ENCODE measurements around the gene TM9SF2. TPM values are rescaled to one million over a fixed set of nuclear protein-coding genes. Genes with fewer than 3 reads are reported as not detected.

TM9SF2 gene
- total RNA-seq, 2 experiments from 2014 or later: 48.0 to 48.1 TPM

- ChIA-PET CTCF (interaction anchor here (0.5 to 2.9 kb wide), 11 partner anchors 9 to 311 kb away, joined by 3 to 16 read pairs (median 4); no protein-coding TSS in a partner anchor), POLR2A (interaction anchor here (0.6 to 1.0 kb wide), 2 partner anchors 27 to 78 kb away, joined by 3 read pairs; no protein-coding TSS in a partner anchor)
- Mint-ChIP-seq H3K4me1 (ENCODE audit: low read depth) (peaks cover 44% of the 10 kb centered on the region), H3K36me3 (ENCODE audit: low read depth) (peaks cover 2% of the 10 kb centered on the region), H3K9me3 (no peaks in the 10 kb centered on the region), H3K27me3 (no peaks in the 10 kb centered on the region), H3K27ac (peak overlapping the region; percentile 57), H3K4me3 (peak overlapping the region; percentile 82)
- peak; percentile 26 for TF ChIP-seq CTCF (IDR thresholded peaks at IDR 0.05)
- intact Hi-C loops (cut with micrococcal nuclease): no loop called here
- DNase-seq: peak; percentile 61
- peak; percentile 66 for ATAC-seq
Measured at GRCh38 chr13:99605420-99606323, 104.4 kb downstream of the TM9SF2 start.

GRCh38 chr13:99606324-99607066 lies 105.2 kb downstream of the TM9SF2 start, which contains the start of gene CLYBL:
CLYBL (plus strand) TSS chr13:99606690.
- ATAC-seq (peak; percentile 92), DNase-seq (peak; percentile 89)
- CTCF ChIA-PET: interaction anchor here (0.5 to 2.9 kb wide), 12 partner anchors 9 to 310 kb away, joined by 3 to 16 read pairs (median 4); no protein-coding TSS in a partner anchor
- Mint-ChIP-seq H3K4me3 (peak within 1 kb of the TSS; percentile 82), H3K27ac (peak within 1 kb of the TSS; percentile 86), H3K27me3 (no peaks in the 10 kb centered on the region), H3K36me3 (ENCODE audit: low read depth) (peaks cover 2% of the 10 kb centered on the region), H3K4me1 (ENCODE audit: low read depth) (peaks cover 41% of the 10 kb centered on the region), H3K9me3 (no peaks in the 10 kb centered on the region)
- POLR2A ChIA-PET: interaction anchor here (0.6 to 1.0 kb wide), 3 partner anchors 28 to 484 kb away, joined by 3 read pairs; no protein-coding TSS in a partner anchor
- TF ChIP-seq CTCF (IDR thresholded peaks at IDR 0.05): no peak
- intact Hi-C loops (cut with micrococcal nuclease): no loop called here

- CTCF ChIA-PET: interaction anchor here (1.4 kb wide), 1 partner anchor 166 kb away, joined by 3 read pairs; no protein-coding TSS in a partner anchor
- Mint-ChIP-seq H3K9me3 (no peaks in the 10 kb centered on the region), H3K27me3 (no peaks in the 10 kb centered on the region), H3K27ac (no peak overlapping the region), H3K4me3 (peak overlapping the region; percentile 21), H3K36me3 (ENCODE audit: low read depth) (peaks cover 2% of the 10 kb centered on the region), H3K4me1 (ENCODE audit: low read depth) (peaks cover 40% of the 10 kb centered on the region)
- DNase-seq: no peak
- intact Hi-C loops (cut with micrococcal nuclease): no loop called here
- POLR2A ChIA-PET: no interaction called here
- no peak for TF ChIP-seq CTCF (IDR thresholded peaks at IDR 0.05)
- no peak for ATAC-seq
Measured at GRCh38 chr13:99608345-99608744, 107.1 kb downstream of the TM9SF2 start.

- no peak for DNase-seq
- Mint-ChIP-seq H3K27me3 (no peaks in the 10 kb centered on the region), H3K4me1 (ENCODE audit: low read depth) (peaks cover 44% of the 10 kb centered on the region), H3K9me3 (no peaks in the 10 kb centered on the region), H3K36me3 (ENCODE audit: low read depth) (peaks cover 2% of the 10 kb centered on the region), H3K4me3 (no peak overlapping the region), H3K27ac (no peak overlapping the region)
- CTCF ChIA-PET: interaction anchor here (0.7 to 1.2 kb wide), 5 partner anchors 10 to 174 kb away, joined by 3 to 5 read pairs (median 4); no protein-coding TSS in a partner anchor
- no peak for ATAC-seq
- POLR2A ChIA-PET: no interaction called here
- intact Hi-C loops (cut with micrococcal nuclease): no loop called here
- no peak for TF ChIP-seq CTCF (IDR thresholded peaks at IDR 0.05)
Measured at GRCh38 chr13:99610702-99611289, 109.5 kb downstream of the TM9SF2 start.

Other genes with a start within 250 kb of the TM9SF2 start
- gene GPR18, start 243.1 kb upstream of the TM9SF2 start, total RNA-seq: 10 to 100 TPM; 11.4 to 11.6 TPM
- 10 to 100 TPM in 1 of 2 experiments, 1 to 10 TPM in 1; 8.6 to 10.0 TPM for gene GPR183, start 194.1 kb upstream of the TM9SF2 start, total RNA-seq
- gene CLYBL, start 105.2 kb downstream of the TM9SF2 start, total RNA-seq: 1 to 10 TPM; 9.1 to 9.6 TPM

All from activated CD8-positive, alpha-beta T cell treated with anti-CD3 and anti-CD28 coated beads for 36 hours (primary cell).